Measurements from ENCODE around the gene LRP11.

LRP11 gene

GRCh38 chr6:149782337-149782736, 81.8 kb downstream of the LRP11 start:
- DNase-seq (ENCODE audit: low spot score) = no peak

GRCh38 chr6:149781715-149782114, 82.4 kb downstream of the LRP11 start:
- no peak for DNase-seq (ENCODE audit: low spot score)

- no peak for DNase-seq (ENCODE audit: low spot score)
Measured at GRCh38 chr6:149779644-149779963, 84.6 kb downstream of the LRP11 start.

- no peak for DNase-seq (ENCODE audit: low spot score)
Measured at GRCh38 chr6:149777624-149778023, 86.5 kb downstream of the LRP11 start.

GRCh38 chr6:149771925-149772324, 92.2 kb downstream of the LRP11 start:
- no peak for DNase-seq (ENCODE audit: low spot score)

GRCh38 chr6:149771185-149771584, 93.0 kb downstream of the LRP11 start:
- no peak for DNase-seq (ENCODE audit: low spot score)

- no peak for DNase-seq (ENCODE audit: low spot score)
Measured at GRCh38 chr6:149769676-149770075, 94.5 kb downstream of the LRP11 start.

Data from left forelimb (tissue), 1 donor.